SK-MEL-5 (cell line): Measurements from ENCODE around the gene SEC23A. TPM values are rescaled to one million over a fixed set of nuclear protein-coding genes. Genes with fewer than 3 reads are reported as not detected.
"Not testable (repeated sequence)": the region's sequence is repeated elsewhere in the genome, so short reads cannot be mapped to it uniquely, and the experiment has no call there.

Source experiments
- DNase-seq: peaks from one replicate; pipeline ENCODE4 v3.0.0-alpha.2; 2016; ENCODE audit warnings: low read depth, low spot score
- in situ Hi-C: cut with HindIII; loops from 2 replicates; pipeline ENCODE4 v1.10.0; 2016; ENCODE audit warnings: low sequenced_read_pairs, high pct_unique_total_duplicates, low pct_unique_long_range_greater_than_20kb
- total RNA-seq: library from RNA; depleted of rRNA; stranded (reverse); fragments of >200 nt; shearing (Covaris generic); gene quantifications from 2 replicates; pipeline ENCODE4 v1.2.3, GENCODE V29; 2014

Gene SEC23A
- total RNA-seq, 1 experiment from 2014 or later: 93.1 TPM

GRCh38 chr14:39099748-39100147 lies 3.3 kb downstream of the SEC23A start:
- in situ Hi-C loops: no loop called here
- no peak for DNase-seq

DNA sequence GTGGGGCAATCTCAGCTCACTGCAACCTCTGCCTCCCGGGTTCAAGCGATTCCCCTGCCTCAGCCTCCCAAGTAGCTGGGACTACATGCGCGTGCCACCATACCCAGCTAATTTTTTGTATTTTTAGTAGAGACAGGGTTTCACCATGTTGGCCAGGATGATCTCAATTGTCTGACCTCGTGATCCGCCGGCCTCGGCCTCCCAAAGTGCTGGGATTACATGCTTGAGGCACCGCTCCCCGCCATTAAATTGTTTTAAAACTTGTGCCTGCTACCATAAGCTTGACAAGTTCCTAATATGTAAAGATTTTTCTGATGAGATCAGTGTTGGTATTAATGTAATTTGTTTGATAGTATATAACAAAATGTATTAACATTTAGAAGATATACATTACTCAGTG lies 3.8 kb downstream of the SEC23A start:
- DNase-seq, in situ Hi-C loops: not testable (repeated sequence)

DNA sequence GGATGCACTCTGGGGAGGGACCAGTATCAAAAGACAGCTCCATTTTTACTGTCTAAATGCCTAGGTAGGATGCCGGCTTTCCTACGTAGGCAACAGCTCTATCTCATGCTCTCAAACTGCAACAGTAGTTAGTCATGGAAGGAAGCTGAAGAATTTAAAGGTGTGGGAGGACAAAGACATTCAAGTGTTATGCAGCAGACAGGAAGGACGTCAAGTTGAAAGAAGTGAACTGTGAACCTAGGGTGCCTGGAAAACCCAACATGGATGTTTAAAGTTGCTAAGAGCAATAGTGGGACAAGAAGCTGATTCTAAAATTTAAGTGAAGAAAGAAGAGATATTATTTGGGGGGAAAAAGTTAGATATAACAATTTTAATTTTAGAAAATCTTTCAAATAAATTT lies 5.9 kb downstream of the SEC23A start:
- no peak for DNase-seq
- in situ Hi-C loops: no loop called here

DNA sequence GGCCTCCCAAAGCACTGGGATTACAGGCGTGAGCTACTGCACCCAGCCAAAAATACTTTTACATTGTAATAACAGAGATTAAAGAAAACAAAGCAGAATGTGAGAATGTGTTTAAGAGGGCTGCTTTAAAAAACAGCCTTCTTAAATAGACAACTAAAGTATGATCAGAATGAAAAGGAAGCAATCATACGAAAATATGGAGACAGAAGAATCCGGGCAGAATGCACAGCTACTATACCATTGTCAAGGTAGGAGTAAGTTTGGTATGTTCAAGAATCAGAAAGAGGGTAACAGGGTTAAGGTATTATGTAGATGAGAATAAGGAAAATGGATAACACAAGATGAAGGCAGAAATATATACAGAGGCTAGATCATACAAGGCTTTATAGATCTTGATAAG lies 8.5 kb downstream of the SEC23A start:
- no peak for DNase-seq
- in situ Hi-C loops: no loop called here

- in situ Hi-C loops: no loop called here
- DNase-seq: no peak
Observed at GRCh38 chr14:39091716-39092115, 11.3 kb downstream of the SEC23A start.

DNA sequence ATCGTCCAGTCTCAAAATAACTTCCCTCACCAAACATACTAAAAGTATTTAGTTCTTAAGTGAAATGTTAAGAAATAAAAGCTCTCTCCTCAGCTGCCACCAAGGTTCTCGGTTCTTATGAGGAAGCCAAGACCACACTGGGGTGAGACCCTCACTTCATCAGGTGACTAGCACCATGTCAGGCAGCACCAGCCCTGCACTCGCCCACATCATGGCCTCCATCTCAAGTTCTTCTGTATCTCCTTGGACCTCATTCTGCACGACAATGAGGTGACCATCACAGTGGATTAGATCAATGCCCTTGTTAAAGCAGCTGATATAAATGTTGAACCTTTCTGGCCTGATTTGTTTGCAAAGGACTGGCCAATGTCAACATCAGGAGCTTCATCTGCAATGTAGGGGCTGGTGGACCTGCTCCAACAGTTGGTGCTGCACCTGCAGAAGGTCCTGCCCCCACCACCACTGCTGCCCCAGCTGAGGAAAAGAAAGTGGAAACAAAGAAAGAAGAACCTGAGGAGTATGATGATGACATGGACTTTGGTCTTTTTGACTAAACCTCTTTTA lies 12.4 kb downstream of the SEC23A start:
- no peak for DNase-seq
- in situ Hi-C loops: no loop called here

DNA sequence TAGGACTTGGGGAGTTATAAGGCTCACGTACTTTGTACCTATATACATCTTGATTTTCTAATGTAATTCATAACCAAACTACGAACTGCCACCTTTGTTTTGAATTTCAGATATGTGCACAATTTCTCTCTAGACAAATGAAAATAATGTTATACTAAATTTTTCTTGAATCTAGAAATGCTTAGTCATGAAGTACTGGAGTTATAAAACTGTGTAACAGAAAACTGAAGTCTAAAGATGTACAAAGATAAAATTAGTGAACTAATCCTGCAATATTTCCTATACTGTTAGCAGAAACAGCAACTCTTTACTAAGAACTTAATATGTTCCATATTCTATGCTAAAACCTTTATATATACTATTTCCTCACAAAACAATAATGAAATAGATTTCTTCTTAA lies 15.5 kb downstream of the SEC23A start:
- no peak for DNase-seq
- in situ Hi-C loops: no loop called here

DNA sequence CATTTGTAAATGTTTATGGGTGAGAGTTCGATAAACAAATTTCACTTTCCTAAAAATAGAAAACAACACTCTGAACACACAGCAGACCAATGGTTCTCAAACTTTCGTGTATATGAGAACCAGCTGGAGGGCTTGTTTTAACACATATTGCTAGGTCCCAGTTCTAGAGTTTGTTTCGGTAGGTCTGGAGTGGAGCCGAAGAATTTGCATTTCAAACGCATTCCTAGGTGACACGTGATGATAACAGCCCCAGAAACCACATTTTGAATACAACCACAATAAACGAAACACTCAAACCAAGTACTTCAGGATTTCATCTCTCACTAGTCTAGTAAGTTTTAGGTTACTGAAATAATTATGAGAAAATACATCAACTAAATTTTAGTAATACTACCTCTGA lies 17.1 kb downstream of the SEC23A start:
- DNase-seq: no peak
- in situ Hi-C loops: no loop called here

DNA sequence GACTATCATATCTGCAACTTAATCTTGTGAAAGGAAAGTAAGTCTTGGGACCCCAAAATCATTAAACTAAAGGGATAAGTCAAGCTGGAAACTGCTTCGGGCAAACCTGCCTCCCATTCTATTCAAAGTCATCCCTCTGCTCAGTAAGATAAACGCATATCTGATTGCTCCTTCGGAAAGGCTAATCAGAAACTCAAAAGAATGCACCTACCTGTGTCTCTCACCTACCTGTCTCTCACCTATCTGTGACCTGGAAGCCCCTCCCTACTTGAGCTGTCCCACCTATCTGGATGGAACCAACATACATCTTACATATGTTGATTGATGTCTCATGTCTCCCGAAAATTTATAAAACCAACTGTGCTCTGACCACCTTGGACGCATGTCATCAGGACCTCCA lies 19.9 kb downstream of the SEC23A start:
- no peak for DNase-seq
- in situ Hi-C loops: no loop called here

GRCh38 chr14:39080886-39081285 lies 22.1 kb downstream of the SEC23A start:
- DNase-seq: no peak
- in situ Hi-C loops: no loop called here

DNA sequence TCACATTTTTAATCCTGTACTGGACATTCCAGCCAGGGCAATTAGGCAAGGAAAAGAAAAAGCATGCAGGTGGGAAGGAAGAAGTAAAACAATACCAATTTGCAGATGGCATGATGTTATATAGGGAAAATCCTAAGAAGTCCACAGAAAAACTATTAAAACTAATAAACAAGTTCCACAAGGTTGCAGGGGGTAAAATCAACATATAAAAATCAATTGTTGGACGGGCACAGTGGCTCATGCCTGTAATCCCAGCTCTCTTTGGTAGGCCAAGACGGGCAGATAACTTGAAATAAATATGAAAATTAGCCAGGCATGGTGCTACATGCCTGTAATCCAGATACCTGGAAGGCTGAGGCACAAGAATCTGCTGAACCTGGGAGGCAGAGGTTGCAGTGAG lies 31.9 kb downstream of the SEC23A start:
- no peak for DNase-seq
- in situ Hi-C loops: no loop called here

- no peak for DNase-seq
- in situ Hi-C loops: no loop called here
Observed at GRCh38 chr14:39069923-39070322, 33.1 kb downstream of the SEC23A start.

- in situ Hi-C loops, DNase-seq: not testable (repeated sequence)
Observed at GRCh38 chr14:39069169-39069805, 33.7 kb downstream of the SEC23A start.

DNA sequence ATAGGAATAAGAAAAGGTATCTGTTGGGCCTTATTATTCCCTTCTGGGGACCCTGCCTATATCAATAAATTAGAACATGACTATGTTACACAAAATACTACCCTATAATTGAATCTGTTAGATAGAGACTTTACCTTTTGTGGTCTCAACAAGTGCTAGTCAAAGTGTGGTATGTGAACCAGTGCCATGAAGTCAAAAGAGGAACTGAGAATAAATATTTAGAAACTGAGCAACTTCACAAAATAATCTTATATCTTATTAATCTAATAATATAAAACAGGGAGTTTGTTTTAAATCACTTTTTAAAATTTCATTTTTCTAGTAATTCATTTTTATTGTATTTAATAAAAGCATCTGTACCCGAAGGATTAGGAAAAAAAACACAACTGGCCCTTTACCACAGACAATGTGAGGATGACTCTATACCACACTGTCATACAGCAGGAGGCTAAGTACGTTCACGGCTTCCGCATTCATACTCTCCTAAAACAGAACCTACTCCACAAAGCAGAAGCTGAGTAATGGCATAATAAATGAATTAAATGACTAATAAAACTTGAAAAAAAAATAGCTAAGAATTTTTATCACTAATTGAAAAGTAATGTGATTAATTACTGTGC lies 42.1 kb downstream of the SEC23A start:
- in situ Hi-C loops: no loop called here
- DNase-seq: no peak

DNA sequence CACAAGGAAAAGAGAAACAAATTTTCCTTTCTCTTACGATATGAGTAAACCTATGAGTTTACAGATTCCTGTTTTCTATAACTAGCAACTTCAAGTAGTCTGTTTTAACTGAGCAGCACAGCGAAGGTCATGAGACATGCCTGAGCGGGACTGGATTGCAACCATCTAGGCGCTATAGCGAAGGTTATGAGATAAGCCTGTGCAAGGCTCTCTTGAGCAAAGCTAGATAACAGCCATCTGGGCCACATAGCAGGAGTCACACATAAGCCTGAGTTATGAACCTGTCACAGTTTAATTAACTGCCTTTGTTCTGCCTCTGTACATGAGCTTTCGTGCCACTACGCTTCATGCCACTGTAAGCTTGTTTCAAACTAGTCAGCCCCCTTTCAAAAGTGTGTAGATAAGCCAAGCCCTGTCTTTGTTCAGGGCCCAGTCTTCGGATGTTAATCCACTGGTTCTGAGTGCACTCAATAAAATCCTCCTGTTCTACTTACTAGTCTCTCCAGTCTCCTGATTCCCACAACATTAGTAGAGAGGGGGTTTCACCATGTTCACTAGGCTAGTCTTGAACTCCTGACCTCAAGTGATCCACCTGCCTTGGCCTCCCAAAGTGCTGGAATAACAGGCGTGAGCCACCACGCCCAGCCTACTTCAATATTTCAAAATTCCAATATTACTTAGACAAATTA lies 47.1 kb downstream of the SEC23A start:
- in situ Hi-C loops: no loop called here
- no peak for DNase-seq

DNA sequence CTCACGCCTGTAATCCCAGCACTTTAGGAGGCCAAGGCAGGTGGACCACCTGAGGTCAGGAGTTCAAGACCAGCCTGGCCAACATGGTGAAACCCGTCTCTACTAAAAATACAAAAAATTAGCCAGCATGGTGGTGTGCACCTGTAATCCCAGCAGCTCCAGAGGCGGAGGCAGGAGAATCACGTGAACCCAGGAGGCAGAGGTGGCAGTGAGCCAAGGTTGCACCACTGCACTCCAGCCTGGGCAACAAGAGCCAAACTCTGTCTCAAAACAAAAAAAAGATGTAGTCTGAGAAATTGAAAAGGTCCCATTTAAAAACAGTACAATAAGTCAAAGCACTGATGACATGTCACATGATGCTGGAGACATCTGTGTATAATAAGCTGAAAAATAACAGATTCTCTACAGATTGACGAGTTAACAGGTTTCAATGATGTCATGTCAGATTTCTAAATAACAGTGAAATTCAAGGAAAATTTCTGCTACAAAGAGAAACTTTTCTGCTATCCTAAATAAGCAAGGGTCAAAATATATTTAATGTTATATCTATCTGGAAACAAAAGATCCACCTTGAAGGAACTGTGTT lies 50.1 kb downstream of the SEC23A start:
- in situ Hi-C loops, DNase-seq: not testable (repeated sequence)

DNA sequence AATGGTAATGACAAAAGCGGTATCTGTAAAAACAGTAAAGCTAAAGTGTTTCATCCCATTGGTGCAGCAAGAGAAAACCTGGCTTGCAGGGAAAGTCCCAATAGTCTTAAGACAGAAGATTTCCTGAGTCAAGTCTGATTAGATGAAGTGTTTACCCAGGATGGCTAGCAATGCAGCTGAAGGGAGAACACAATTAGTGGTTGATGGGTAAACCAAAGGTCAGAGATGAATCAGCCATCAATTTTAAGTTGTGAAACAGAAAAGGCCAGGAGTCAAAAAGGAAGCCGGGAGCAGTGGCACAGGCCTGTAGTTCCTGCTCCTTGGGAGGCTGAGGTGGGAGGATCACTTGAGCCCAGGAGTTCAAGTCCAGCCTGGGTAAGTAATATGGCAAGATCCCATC lies 52.6 kb downstream of the SEC23A start:
- DNase-seq: no peak
- in situ Hi-C loops: no loop called here

DNA sequence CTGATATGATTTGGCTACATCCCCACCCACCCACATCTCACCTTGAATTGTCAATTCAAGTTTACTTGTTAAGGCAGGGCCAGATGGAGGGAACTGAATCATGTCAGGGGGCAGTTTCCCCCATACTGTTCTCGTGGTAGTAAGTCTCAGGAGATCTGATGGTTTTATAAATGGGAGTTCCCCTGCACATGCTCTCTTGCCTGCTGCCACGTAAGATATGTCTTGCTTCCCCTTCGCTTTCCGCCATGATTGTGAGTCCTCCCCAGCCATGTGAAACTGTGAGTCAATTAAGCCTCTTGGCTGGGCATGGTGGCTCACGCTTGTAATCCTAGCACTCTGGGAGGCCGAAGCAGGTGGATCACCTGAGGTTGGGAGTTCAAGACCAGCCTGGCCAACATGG lies 57.1 kb downstream of the SEC23A start:
- in situ Hi-C loops, DNase-seq: not testable (repeated sequence)
